HG03108 (cell line): ENCODE data around the gene ARHGAP25.

Experiments used
- ATAC-seq: cut with Tn5 transposase; IDR thresholded peaks from one replicate; pipeline ENCODE4 v1.9.1; 2021; ENCODE audit warnings: moderate library complexity; ENCODE audit not compliant: unreplicated experiment

Gene ARHGAP25

GRCh38 chr2:68857202-68857845 lies 122.7 kb downstream of the ARHGAP25 start:
- no peak for ATAC-seq

- ATAC-seq = no peak
Observed at GRCh38 chr2:68857855-68858456, 123.3 kb downstream of the ARHGAP25 start.

GRCh38 chr2:68860111-68860510 lies 125.5 kb downstream of the ARHGAP25 start:
- ATAC-seq = no peak

- ATAC-seq = no peak
Observed at GRCh38 chr2:68861330-68861729, 126.7 kb downstream of the ARHGAP25 start.

GRCh38 chr2:68862889-68863288 lies 128.3 kb downstream of the ARHGAP25 start:
- no peak for ATAC-seq

DNA sequence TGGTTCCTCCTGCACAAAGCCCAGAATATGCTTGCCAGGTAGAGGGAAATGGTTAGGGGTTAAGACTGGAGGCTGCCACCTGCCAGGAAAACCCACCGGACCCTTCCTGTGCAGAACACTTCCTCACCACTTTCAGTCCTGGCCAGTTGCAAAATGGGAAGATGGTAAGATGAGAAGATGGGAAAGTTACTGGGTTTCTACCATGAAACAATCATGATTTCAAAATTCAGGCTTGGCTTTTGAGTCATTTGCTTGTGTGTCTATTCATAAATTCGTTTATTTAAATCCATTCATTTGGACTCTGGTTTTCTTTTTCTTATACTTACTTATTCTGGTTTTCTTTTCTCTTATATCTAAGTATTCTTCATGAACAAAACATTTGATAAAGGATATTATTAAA lies 129.4 kb downstream of the ARHGAP25 start:
- ATAC-seq = no peak

- ATAC-seq = no peak
Observed at GRCh38 chr2:68865108-68865507, 130.5 kb downstream of the ARHGAP25 start.

GRCh38 chr2:68870215-68870614 lies 135.6 kb downstream of the ARHGAP25 start:
- ATAC-seq = no peak

- no peak for ATAC-seq
Observed at GRCh38 chr2:68871159-68871764, 136.7 kb downstream of the ARHGAP25 start, which contains the start of gene BMP10. BMP10 (minus strand) TSS chr2:68871397; CDS start chr2:68871358, 39 bp downstream.
